ENCODE results near the gene PANK4. TPM values are rescaled to one million over a fixed set of nuclear protein-coding genes. Genes with fewer than 3 reads are reported as not detected.
"Not testable (repeated sequence)": the region's sequence is repeated elsewhere in the genome, so short reads cannot be mapped to it uniquely, and the experiment has no call there.

The PANK4 gene
- total and polyA plus RNA-seq, 9 of the 15 experiments (the other 6 are each of a cell fraction or from before 2014, with no cell fraction given), result 0.93 to 55.6 (median 31.5) TPM

- in situ Hi-C loops (cut with MboI), result no loop called here
- Histone ChIP-seq H3K9ac (ENCODE audit: insufficient read depth in 1 of 2, low read depth in 2 of 2, low read length in 2 of 2) (no peak overlapping the region), H3K36me3 (ENCODE audit: control insufficient read depth, insufficient read depth, low read length) (no peaks in the 10 kb centered on the region), H3K9me3 (replicated peaks; ENCODE audit: control insufficient read depth, insufficient read depth, low read depth, low read length) (peaks cover 10% of the 10 kb centered on the region), H3K9me1 (ENCODE audit: control insufficient read depth, insufficient read depth, low read length) (no peaks in the 10 kb centered on the region), H4K20me1 (replicated peaks; ENCODE audit: control insufficient read depth, insufficient read depth, low read length) (no peaks in the 10 kb centered on the region), H3K4me3 (no peak overlapping the region), H3K4me1 (replicated peaks in 1 of 2; ENCODE audit: control insufficient read depth in 2 of 2, insufficient read depth in 2 of 2, low read length in 2 of 2) (peaks cover 0 to 25% of the 10 kb centered on the region in 2 experiments; a peak in 2 of 5 replicates), H3K27me3 (ENCODE audit: control insufficient read depth in 2 of 2, insufficient read depth in 2 of 2, low read length in 2 of 2) (peaks cover 50 to 64% of the 10 kb centered on the region in 2 experiments), H3K4me2 (ENCODE audit: insufficient read depth, low read length) (no peak overlapping the region), H2AFZ (ENCODE audit: low read depth, low read length) (no peak overlapping the region), H3K79me2 (ENCODE audit: control insufficient read depth, insufficient read depth, low read length) (no peaks in the 10 kb centered on the region), H3K27ac (ENCODE audit: extremely low read depth, low read depth, low read length) (no peak overlapping the region)
- POLR2A ChIA-PET, result no interaction called here
- FAIRE-seq, result no peak
- no peak for DNase-seq (ENCODE audit: extremely low read depth in 1 of 4, low spot score in 3 of 4)
- ATAC-seq, result no peak
- BruUV-seq (replicated peaks), result no TSS peak
- CTCF ChIA-PET (ENCODE audit: low intra/inter-chr PET ratio), result no interaction called here
- 9% methylated on average over 13 of the region's 17 CpGs for WGBS (ENCODE audit: insufficient coverage, low coverage, missing lambda C conversion rate)
- intact Hi-C loops (cut with micrococcal nuclease), result no loop called here
- TF ChIP-seq CREM (IDR thresholded peaks at IDR 0.05; ENCODE audit: low read depth), result no peak
- no peak for TF ChIP-seq NFYB (IDR thresholded peaks at IDR 0.05; ENCODE audit: extremely low read depth, insufficient read length)
Measured at GRCh38 chr1:2569060-2569459, 42.7 kb upstream of the PANK4 start.

GRCh38 chr1:2568187-2568816 is 41.9 kb upstream of the PANK4 start:
- H3K27ac ChIP-seq (ENCODE audit: extremely low read depth, low read depth, low read length); BruUV-seq (replicated peaks); in situ Hi-C loops (cut with MboI); H3K9me1 ChIP-seq (ENCODE audit: control insufficient read depth, insufficient read depth, low read length); POLR2A ChIA-PET; ATAC-seq; H3K9me3 ChIP-seq (replicated peaks; ENCODE audit: control insufficient read depth, insufficient read depth, low read depth, low read length); H2AFZ ChIP-seq (ENCODE audit: low read depth, low read length); H3K4me3 ChIP-seq; H3K36me3 ChIP-seq (ENCODE audit: control insufficient read depth, insufficient read depth, low read length); H3K4me2 ChIP-seq (ENCODE audit: insufficient read depth, low read length); H3K79me2 ChIP-seq (ENCODE audit: control insufficient read depth, insufficient read depth, low read length); CTCF ChIA-PET (ENCODE audit: low intra/inter-chr PET ratio); H4K20me1 ChIP-seq (replicated peaks; ENCODE audit: control insufficient read depth, insufficient read depth, low read length); H3K9ac ChIP-seq (ENCODE audit: insufficient read depth in 1 of 2, low read depth in 2 of 2, low read length in 2 of 2); intact Hi-C loops (cut with micrococcal nuclease); DNase-seq (ENCODE audit: extremely low read depth in 1 of 4, low spot score in 3 of 4); FAIRE-seq: not testable (repeated sequence)
- peaks cover 0 to 28% of the 10 kb centered on the region in 2 experiments; a peak in 2 of 5 replicates for H3K4me1 ChIP-seq (replicated peaks in 1 of 2; ENCODE audit: control insufficient read depth in 2 of 2, insufficient read depth in 2 of 2, low read length in 2 of 2)
- peaks cover 45 to 67% of the 10 kb centered on the region in 2 experiments for H3K27me3 ChIP-seq (ENCODE audit: control insufficient read depth in 2 of 2, insufficient read depth in 2 of 2, low read length in 2 of 2)
- 0% methylated on average over 6 of the region's 17 CpGs for WGBS (ENCODE audit: insufficient coverage, low coverage, missing lambda C conversion rate)
